Activated T-cell treated with anti-CD3 and anti-CD28 coated beads for 24 hours (primary cell): ENCODE data around the gene RGS12.

ENCODE experiments used
- DNase-seq: peaks from one replicate; pipeline ENCODE4 v3.0.0-alpha.2; 2020; ENCODE audit warnings: low read depth

RGS12 gene

GRCh38 chr4:3292571-3293400 is at the start of gene RGS12:
Gene RGS12 (plus strand): TSS chr4:3293021. CDS start chr4:3316171, 23,150 bp downstream.
- DNase-seq, result peak; percentile 83

- no peak for DNase-seq
Measured at GRCh38 chr4:3243136-3243780, 49.6 kb upstream of the RGS12 start.

GRCh38 chr4:3244002-3244401 is 48.8 kb upstream of the RGS12 start:
- DNase-seq, result no peak

GRCh38 chr4:3244747-3245146 is 48.1 kb upstream of the RGS12 start:
- DNase-seq, result no peak

- no peak for DNase-seq
Measured at GRCh38 chr4:3245676-3246075, 47.1 kb upstream of the RGS12 start.

GRCh38 chr4:3246458-3247398 is 46.1 kb upstream of the RGS12 start:
- no peak for DNase-seq

GRCh38 chr4:3247399-3248177 is 45.2 kb upstream of the RGS12 start:
- DNase-seq, result no peak

- DNase-seq, result no peak
Measured at GRCh38 chr4:3248178-3248480, 44.7 kb upstream of the RGS12 start.

- no peak for DNase-seq
Measured at GRCh38 chr4:3248811-3249661, 43.8 kb upstream of the RGS12 start, which contains the start of gene MSANTD1. Gene MSANTD1 (plus strand): TSS chr4:3249159. CDS start chr4:3249223, 64 bp downstream.

- no peak for DNase-seq
Measured at GRCh38 chr4:3249711-3250437, 42.9 kb upstream of the RGS12 start.

- no peak for DNase-seq
Measured at GRCh38 chr4:3250438-3250955, 42.3 kb upstream of the RGS12 start.

GRCh38 chr4:3250956-3251690 is 41.7 kb upstream of the RGS12 start:
- no peak for DNase-seq

GRCh38 chr4:3251691-3252479 is 40.9 kb upstream of the RGS12 start:
- DNase-seq, result no peak

- DNase-seq, result no peak
Measured at GRCh38 chr4:3252480-3252828, 40.4 kb upstream of the RGS12 start.

GRCh38 chr4:3252831-3253641 is 39.8 kb upstream of the RGS12 start:
- DNase-seq, result no peak

GRCh38 chr4:3253808-3254207 is 39.0 kb upstream of the RGS12 start:
- no peak for DNase-seq

GRCh38 chr4:3254302-3255131 is 38.3 kb upstream of the RGS12 start:
- no peak for DNase-seq
